Muscle of back (tissue), 11 donors: ENCODE data around the gene KLK3. TPM values are rescaled to one million over a fixed set of nuclear protein-coding genes. Genes with fewer than 3 reads are reported as not detected.

Source experiments
- DNase-seq, 3 donors: peaks; one replicate each; pipeline versions ENCODE4 v3.0.0 to v3.0.0-alpha.2; 2013
- polyA plus RNA-seq, 10 donors: library from polyadenylated mRNA; unstranded; fragments of 120-200 nt; gene quantifications; one replicate each; pipeline ENCODE4 v1.2.1, GENCODE V29; 2013; ENCODE audit not compliant: insufficient read length in 10 of 10

KLK3 gene
- polyA plus RNA-seq, 10 donors: not detected

GRCh38 chr19:50830266-50831025 lies 24.3 kb upstream of the KLK3 start:
- DNase-seq: no peak

GRCh38 chr19:50831026-50831396 lies 23.7 kb upstream of the KLK3 start:
- no peak for DNase-seq

GRCh38 chr19:50832666-50833065 lies 22.0 kb upstream of the KLK3 start:
- DNase-seq: no peak

GRCh38 chr19:50833117-50833801 lies 21.5 kb upstream of the KLK3 start, which contains the start of gene KLK15:
KLK15 (minus strand) TSS chr19:50833574; CDS start chr19:50831492, 2,082 bp downstream.
- no peak for DNase-seq

- DNase-seq: no peak
These were observed 20.9 kb upstream of the KLK3 start for GRCh38 chr19:50833802-50834167.

GRCh38 chr19:50835103-50835784 lies 19.5 kb upstream of the KLK3 start:
- no peak for DNase-seq

- DNase-seq: peak; percentile 23 to 69 (median 40)
These were observed 18.8 kb upstream of the KLK3 start for GRCh38 chr19:50835785-50836542.

GRCh38 chr19:50836543-50837195 lies 18.0 kb upstream of the KLK3 start:
- no peak for DNase-seq

- no peak for DNase-seq
These were observed 17.4 kb upstream of the KLK3 start for GRCh38 chr19:50837300-50837699.

- no peak for DNase-seq
These were observed 16.5 kb upstream of the KLK3 start for GRCh38 chr19:50838239-50838638.

GRCh38 chr19:50839712-50840655 lies 14.7 kb upstream of the KLK3 start:
- DNase-seq: no peak

GRCh38 chr19:50842130-50842529 lies 12.6 kb upstream of the KLK3 start:
- DNase-seq: no peak

- DNase-seq: no peak
These were observed 11.5 kb upstream of the KLK3 start for GRCh38 chr19:50843205-50843604.

GRCh38 chr19:50843701-50844221 lies 11.0 kb upstream of the KLK3 start:
- no peak for DNase-seq

- DNase-seq: no peak
These were observed 10.3 kb upstream of the KLK3 start for GRCh38 chr19:50844296-50844935.

- no peak for DNase-seq
These were observed 4.0 kb upstream of the KLK3 start for GRCh38 chr19:50850738-50851137.

- no peak for DNase-seq
These were observed 3.1 kb upstream of the KLK3 start for GRCh38 chr19:50851620-50852019.

- DNase-seq: no peak
These were observed 2.7 kb downstream of the KLK3 start for GRCh38 chr19:50857366-50857765.

GRCh38 chr19:50858886-50859285 lies 4.2 kb downstream of the KLK3 start:
- no peak for DNase-seq

GRCh38 chr19:50859849-50860248 lies 5.1 kb downstream of the KLK3 start:
- DNase-seq: no peak
